Body of pancreas (tissue), 4 donors: ENCODE results near the gene NMRK1. TPM values are rescaled to one million over a fixed set of nuclear protein-coding genes. Genes with fewer than 3 reads are reported as not detected.

Experiments used
- ATAC-seq: fragments of 150-250 bp; one replicate; pipeline ENCODE4 v1.9.1; 2016
- DNase-seq, 4 donors: peaks; one replicate each; pipeline ENCODE4 v3.0.0-alpha.2; 2019
- H3K27ac ChIP-seq, 4 donors: fragments of 200-600 bp; sonication (generic); 1 replicate in 3 of 4; 2 replicates in 1 of 4; pipeline versions ENCODE4 v1.5.1 to v1.6.1; 2016 to 2019; ENCODE audit warnings: mild to moderate bottlenecking in 1 of 4, mixed read lengths in 1 of 4, moderate library complexity in 1 of 4
- H3K27me3 ChIP-seq, 2 donors: fragments of 200-600 bp; sonication (generic); one replicate each; pipeline ENCODE4 v1.6.0; 2016; ENCODE audit warnings: mild to moderate bottlenecking in 1 of 2
- H3K36me3 ChIP-seq, 2 donors: fragments of 200-600 bp; sonication (generic); replicated peaks in 1 of 2; 2 replicates each; pipeline ENCODE4 v1.5.1; 2016; ENCODE audit warnings: low read depth in 2 of 2; ENCODE audit not compliant: insufficient read depth in 1 of 2
- H3K4me1 ChIP-seq: fragments of 200-600 bp; sonication (generic); one replicate; pipeline ENCODE4 v1.6.0; 2016
- H3K4me3 ChIP-seq, 2 donors: fragments of 200-600 bp; sonication (generic); 1 replicate in 1 of 2; 2 replicates in 1 of 2; pipeline ENCODE4 v1.5.1; 2016 to 2019
- H3K9me3 ChIP-seq, 3 donors: fragments of 200-600 bp; sonication (generic); 1 replicate in 2 of 3; 2 replicates in 1 of 3; pipeline ENCODE4 v1.5.1; 2016
- POLR2A ChIP-seq, 3 donors: fragments of 450-650 bp; IDR thresholded peaks; one replicate each; pipeline ENCODE4 v1.6.1; 2016; ENCODE audit warnings: antibody characterized with exemption in 3 of 3, mild to moderate bottlenecking in 2 of 3
- WGBS, 2 donors: methylation state at CpG; one replicate each; pipeline ENCODE4 v1.1.5; 2017; 5-methylcytosine and 5-hydroxymethylcytosine counted together
- intact Hi-C: fragments of 100-400 bp; cut with DNase I; formaldehyde crosslinking; loops from one replicate; pipeline ENCODE4 v1.15.1; 2023
- total RNA-seq, 2 donors: library from RNA; depleted of rRNA; stranded (reverse); fragments of >200 nt; gene quantifications; one replicate each; pipeline ENCODE4 v1.1.0, GENCODE V29; 2016
- TF ChIP-seq, protein P1 (sequence below), 7 experiments: fragments of 450-650 bp in 4 of 7; fragments of 200-600 bp in 3 of 7; sonication (generic) in 3 of 7; IDR thresholded peaks; one replicate each; pipeline ENCODE4 v1.5.1; 2016 to 2019; ENCODE audit warnings: antibody characterized with exemption in 7 of 7

NMRK1 gene
- total RNA-seq, 2 donors from 2014 or later = 12.5 to 31.1 TPM

DNA sequence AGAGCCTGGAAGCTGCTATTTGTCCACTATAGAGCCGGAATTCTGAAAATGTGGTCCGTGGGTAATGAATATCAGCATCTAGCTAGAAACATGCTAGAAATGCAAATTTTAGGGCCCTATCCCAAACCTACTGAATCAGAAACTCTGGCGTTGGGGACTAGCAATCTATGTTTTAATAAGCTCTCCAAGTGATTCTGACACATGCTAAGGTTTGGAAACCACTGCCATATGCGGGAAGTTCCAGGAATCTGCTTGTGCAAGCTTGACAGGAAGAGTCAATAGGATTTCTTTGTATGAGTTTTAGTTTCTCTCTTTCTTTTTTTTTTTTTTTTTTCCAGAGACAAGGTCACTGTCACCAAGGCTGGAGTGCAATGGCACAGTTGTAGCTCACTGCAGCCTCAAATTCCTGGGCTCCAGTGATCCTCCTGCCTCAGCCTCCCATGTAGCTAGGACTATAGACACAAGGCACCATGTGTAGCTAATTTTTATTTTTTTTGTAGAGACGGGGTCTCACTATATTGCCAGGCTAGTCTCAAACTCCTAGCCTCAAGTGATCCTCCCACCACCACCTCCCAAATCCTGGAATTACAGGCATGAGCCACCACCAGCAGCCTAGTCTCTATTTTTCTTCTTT, 33.5 kb downstream of the NMRK1 start:
- TF ChIP-seq POLR2A (IDR thresholded peaks at IDR 0.05) = no peak
- TF ChIP-seq, protein P1, sequence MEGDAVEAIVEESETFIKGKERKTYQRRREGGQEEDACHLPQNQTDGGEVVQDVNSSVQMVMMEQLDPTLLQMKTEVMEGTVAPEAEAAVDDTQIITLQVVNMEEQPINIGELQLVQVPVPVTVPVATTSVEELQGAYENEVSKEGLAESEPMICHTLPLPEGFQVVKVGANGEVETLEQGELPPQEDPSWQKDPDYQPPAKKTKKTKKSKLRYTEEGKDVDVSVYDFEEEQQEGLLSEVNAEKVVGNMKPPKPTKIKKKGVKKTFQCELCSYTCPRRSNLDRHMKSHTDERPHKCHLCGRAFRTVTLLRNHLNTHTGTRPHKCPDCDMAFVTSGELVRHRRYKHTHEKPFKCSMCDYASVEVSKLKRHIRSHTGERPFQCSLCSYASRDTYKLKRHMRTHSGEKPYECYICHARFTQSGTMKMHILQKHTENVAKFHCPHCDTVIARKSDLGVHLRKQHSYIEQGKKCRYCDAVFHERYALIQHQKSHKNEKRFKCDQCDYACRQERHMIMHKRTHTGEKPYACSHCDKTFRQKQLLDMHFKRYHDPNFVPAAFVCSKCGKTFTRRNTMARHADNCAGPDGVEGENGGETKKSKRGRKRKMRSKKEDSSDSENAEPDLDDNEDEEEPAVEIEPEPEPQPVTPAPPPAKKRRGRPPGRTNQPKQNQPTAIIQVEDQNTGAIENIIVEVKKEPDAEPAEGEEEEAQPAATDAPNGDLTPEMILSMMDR (IDR thresholded peaks at IDR 0.05) = no peak
- Histone ChIP-seq H3K36me3 (no peaks in the 10 kb centered on the region), H3K27me3 (no peaks in the 10 kb centered on the region), H3K9me3 (no peaks in the 10 kb centered on the region), H3K4me1 (no peaks in the 10 kb centered on the region), H3K4me3 (no peak overlapping the region), H3K27ac (no peak overlapping the region)
- WGBS, 2 donors = 70 to 78% methylated on average over 5 of the region's 5 CpGs
- DNase-seq (no peak), ATAC-seq (no peak)
- intact Hi-C loops = no loop called here

DNA sequence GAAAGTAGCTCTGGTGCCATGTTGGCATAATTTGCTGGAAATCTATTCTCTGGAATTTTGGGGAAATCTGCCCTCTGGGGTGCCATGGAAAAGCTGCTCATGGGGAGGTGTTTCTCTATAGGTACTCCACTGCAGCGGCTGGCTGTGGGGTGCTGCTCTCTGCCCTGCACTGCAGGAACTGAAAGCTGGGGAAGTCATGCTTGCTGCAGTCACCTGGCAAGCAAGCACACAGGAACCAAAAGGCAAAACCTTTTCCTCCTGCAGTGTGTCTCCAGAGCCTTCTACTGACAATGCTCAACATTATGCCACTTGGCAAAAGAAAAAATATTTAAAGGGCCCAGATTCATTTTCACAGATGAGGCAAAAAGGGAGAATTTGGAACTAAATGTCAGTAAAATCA, 34.1 kb downstream of the NMRK1 start:
- H3K9me3 ChIP-seq = no peaks in the 10 kb centered on the region
- 83% methylated on average over 1 of the region's 1 CpG; no CpG with 5 or more reads in 1 of the 2 donors for WGBS, 2 donors

DNA sequence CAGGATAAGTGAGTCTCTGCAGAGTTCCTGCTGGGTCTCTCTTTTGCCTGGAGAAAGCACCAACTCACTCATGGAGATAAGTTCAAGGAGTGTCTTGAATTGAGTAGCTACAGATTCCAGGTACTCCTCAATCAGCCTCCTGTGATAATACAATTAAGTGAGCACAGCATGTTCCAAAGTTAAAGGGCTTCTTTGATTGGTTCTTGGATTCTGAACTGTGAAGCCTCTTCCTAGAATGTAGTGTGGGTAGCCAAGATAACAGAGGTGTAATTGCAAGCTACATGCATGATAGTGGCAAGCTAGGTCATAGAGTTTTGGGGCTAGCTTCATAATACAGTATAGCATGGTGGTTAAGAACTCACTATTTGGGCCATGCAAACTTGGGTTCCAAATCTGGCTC, 36.7 kb downstream of the NMRK1 start:
- Histone ChIP-seq H3K9me3 (no peaks in the 10 kb centered on the region), H3K4me1 (no peaks in the 10 kb centered on the region), H3K27me3 (no peaks in the 10 kb centered on the region), H3K27ac (no peak overlapping the region), H3K36me3 (no peaks in the 10 kb centered on the region), H3K4me3 (no peak overlapping the region)
- no peak for TF ChIP-seq POLR2A (IDR thresholded peaks at IDR 0.05)
- ATAC-seq (no peak), DNase-seq (no peak)
- intact Hi-C loops = no loop called here

More for the DNA sequence above, 34.1 kb downstream of the NMRK1 start:
- DNase-seq (no peak), ATAC-seq (no peak)
- TF ChIP-seq, protein P1 (IDR thresholded peaks at IDR 0.05) = no peak
- no peak for TF ChIP-seq POLR2A (IDR thresholded peaks at IDR 0.05)
- Histone ChIP-seq H3K27me3 (no peaks in the 10 kb centered on the region), H3K27ac (no peak overlapping the region), H3K4me1 (no peaks in the 10 kb centered on the region), H3K36me3 (no peaks in the 10 kb centered on the region), H3K4me3 (no peak overlapping the region)
- intact Hi-C loops = no loop called here

DNA sequence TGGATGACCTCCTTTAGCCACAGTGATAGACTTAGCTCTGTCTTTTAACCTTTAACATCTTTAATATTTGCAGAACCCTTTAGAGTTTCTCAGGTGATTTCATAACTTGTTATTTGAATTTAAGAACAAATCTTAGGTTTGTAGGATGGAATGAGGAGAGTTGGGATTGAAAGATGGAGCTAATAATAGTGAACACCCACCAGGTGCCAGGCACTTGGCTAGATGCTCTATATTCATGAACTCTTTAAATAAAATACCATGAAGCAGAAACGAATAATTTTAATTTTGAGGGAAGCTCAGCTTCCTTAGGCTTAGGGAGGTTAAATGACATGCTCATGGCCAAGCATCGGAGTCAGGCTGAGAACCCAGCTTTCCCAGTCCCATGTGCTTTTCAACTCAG, 40.4 kb downstream of the NMRK1 start:
- Histone ChIP-seq H3K4me1 (no peaks in the 10 kb centered on the region), H3K27me3 (no peaks in the 10 kb centered on the region), H3K9me3 (no peaks in the 10 kb centered on the region), H3K36me3 (no peaks in the 10 kb centered on the region), H3K4me3 (no peak overlapping the region), H3K27ac (no peak overlapping the region)
- DNase-seq (no peak), ATAC-seq (no peak)
- intact Hi-C loops = no loop called here
- TF ChIP-seq, protein P1 (IDR thresholded peaks at IDR 0.05) = no peak
- no peak for TF ChIP-seq POLR2A (IDR thresholded peaks at IDR 0.05)
- WGBS, 2 donors = 44% methylated on average over 2 of the region's 2 CpGs

DNA sequence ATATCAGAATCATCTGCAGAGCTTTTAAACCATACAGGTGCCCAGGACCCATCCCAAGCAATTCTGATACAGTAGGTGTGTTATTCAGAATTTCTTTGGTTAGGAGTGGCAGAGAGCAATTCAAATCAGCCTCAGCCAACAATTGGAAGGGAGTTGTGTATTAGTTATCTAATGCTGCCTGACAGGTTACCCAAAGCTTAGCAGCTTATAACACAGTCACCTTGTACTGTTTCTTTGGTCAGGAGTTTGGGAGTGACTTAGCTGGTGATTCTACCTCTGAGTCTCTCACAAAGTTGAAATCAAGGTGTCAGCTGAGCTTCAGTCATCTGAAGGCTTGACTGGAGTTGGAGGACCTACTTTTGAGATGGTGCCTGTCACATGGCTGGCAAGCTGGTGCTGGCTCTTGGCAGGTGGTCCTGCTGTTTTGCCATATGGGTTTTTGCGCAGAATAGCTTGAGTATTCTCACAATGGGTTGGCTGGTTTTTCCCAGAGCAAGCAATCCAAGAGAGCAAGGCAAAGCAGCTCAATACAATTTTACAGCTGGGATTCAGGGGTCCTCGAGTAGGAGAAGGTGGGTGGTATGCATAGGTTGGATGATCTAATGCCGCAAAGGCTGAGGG, 41.1 kb downstream of the NMRK1 start:
- Histone ChIP-seq H3K4me3 (no peak overlapping the region), H3K9me3 (no peaks in the 10 kb centered on the region), H3K27ac (no peak overlapping the region), H3K36me3 (no peaks in the 10 kb centered on the region), H3K4me1 (no peaks in the 10 kb centered on the region), H3K27me3 (no peaks in the 10 kb centered on the region)
- ATAC-seq (no peak), DNase-seq (no peak)
- 83 to 85% methylated on average over 3 of the region's 3 CpGs for WGBS, 2 donors
- intact Hi-C loops = no loop called here
- TF ChIP-seq POLR2A (IDR thresholded peaks at IDR 0.05) = no peak
- TF ChIP-seq, protein P1 (IDR thresholded peaks at IDR 0.05) = no peak
